HL-60 (cell line): Measurements from ENCODE around the gene ENOX1.

ENCODE experiments used
- DNase-seq, 2 experiments: peaks; one replicate each; pipeline ENCODE4 v3.0.0-alpha.2; 2010 to 2020; ENCODE audit warnings: low read depth in 1 of 2, low spot score in 1 of 2
- H3K27ac ChIP-seq: fragments of 250-450 bp; sonication (Bioruptor Pico); replicated peaks from 2 replicates; pipeline ENCODE4 v1.5.1; 2020; ENCODE audit warnings: mild to moderate bottlenecking, moderate library complexity
- H3K27me3 ChIP-seq: fragments of 250-450 bp; sonication (Bioruptor Pico); 2 replicates; pipeline ENCODE4 v1.5.1; 2021; ENCODE audit warnings: mild to moderate bottlenecking, moderate library complexity; ENCODE audit not compliant: insufficient read depth, poor library complexity, severe bottlenecking
- H3K4me3 ChIP-seq: replicated peaks from 2 replicates; pipeline ENCODE4 v1.5.1; 2011; ENCODE audit warnings: mild to moderate bottlenecking, control low read depth, low read length; ENCODE audit not compliant: insufficient read depth
- GABPA ChIP-seq: IDR thresholded peaks from 2 replicates; pipeline ENCODE4 v1.6.1; 2012; ENCODE audit warnings: low read depth
- POLR2AphosphoS5 ChIP-seq: IDR thresholded peaks from 2 replicates; pipeline ENCODE4 v1.6.1; 2012; ENCODE audit warnings: low read depth
- SPI1 ChIP-seq: IDR thresholded peaks from 2 replicates; pipeline ENCODE4 v1.6.1; 2012; ENCODE audit warnings: low read depth, mild to moderate bottlenecking, borderline replicate concordance
- TF ChIP-seq, protein P1 (sequence below): IDR thresholded peaks from 2 replicates; pipeline ENCODE4 v1.6.1; 2012; ENCODE audit warnings: low read depth; ENCODE audit not compliant: insufficient replicate concordance
- TF ChIP-seq, protein P2 (sequence below): IDR thresholded peaks from one replicate; pipeline ENCODE4 v1.5.1; 2011; ENCODE audit warnings: low read length, control low read depth, inconsistent platforms; ENCODE audit not compliant: insufficient read depth

The ENOX1 gene

GRCh38 chr13:43200736-43201135 lies 586.0 kb downstream of the ENOX1 start:
- DNase-seq: no peak
- H3K27ac ChIP-seq: no peak overlapping the region
- H3K27me3 ChIP-seq: no peaks in the 10 kb centered on the region
- no peak overlapping the region for H3K4me3 ChIP-seq
- TF ChIP-seq GABPA: no peak
- TF ChIP-seq, protein P1, sequence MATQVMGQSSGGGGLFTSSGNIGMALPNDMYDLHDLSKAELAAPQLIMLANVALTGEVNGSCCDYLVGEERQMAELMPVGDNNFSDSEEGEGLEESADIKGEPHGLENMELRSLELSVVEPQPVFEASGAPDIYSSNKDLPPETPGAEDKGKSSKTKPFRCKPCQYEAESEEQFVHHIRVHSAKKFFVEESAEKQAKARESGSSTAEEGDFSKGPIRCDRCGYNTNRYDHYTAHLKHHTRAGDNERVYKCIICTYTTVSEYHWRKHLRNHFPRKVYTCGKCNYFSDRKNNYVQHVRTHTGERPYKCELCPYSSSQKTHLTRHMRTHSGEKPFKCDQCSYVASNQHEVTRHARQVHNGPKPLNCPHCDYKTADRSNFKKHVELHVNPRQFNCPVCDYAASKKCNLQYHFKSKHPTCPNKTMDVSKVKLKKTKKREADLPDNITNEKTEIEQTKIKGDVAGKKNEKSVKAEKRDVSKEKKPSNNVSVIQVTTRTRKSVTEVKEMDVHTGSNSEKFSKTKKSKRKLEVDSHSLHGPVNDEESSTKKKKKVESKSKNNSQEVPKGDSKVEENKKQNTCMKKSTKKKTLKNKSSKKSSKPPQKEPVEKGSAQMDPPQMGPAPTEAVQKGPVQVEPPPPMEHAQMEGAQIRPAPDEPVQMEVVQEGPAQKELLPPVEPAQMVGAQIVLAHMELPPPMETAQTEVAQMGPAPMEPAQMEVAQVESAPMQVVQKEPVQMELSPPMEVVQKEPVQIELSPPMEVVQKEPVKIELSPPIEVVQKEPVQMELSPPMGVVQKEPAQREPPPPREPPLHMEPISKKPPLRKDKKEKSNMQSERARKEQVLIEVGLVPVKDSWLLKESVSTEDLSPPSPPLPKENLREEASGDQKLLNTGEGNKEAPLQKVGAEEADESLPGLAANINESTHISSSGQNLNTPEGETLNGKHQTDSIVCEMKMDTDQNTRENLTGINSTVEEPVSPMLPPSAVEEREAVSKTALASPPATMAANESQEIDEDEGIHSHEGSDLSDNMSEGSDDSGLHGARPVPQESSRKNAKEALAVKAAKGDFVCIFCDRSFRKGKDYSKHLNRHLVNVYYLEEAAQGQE: no peak
- TF ChIP-seq, protein P2, sequence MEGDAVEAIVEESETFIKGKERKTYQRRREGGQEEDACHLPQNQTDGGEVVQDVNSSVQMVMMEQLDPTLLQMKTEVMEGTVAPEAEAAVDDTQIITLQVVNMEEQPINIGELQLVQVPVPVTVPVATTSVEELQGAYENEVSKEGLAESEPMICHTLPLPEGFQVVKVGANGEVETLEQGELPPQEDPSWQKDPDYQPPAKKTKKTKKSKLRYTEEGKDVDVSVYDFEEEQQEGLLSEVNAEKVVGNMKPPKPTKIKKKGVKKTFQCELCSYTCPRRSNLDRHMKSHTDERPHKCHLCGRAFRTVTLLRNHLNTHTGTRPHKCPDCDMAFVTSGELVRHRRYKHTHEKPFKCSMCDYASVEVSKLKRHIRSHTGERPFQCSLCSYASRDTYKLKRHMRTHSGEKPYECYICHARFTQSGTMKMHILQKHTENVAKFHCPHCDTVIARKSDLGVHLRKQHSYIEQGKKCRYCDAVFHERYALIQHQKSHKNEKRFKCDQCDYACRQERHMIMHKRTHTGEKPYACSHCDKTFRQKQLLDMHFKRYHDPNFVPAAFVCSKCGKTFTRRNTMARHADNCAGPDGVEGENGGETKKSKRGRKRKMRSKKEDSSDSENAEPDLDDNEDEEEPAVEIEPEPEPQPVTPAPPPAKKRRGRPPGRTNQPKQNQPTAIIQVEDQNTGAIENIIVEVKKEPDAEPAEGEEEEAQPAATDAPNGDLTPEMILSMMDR: no peak
- no peak for TF ChIP-seq SPI1
- TF ChIP-seq POLR2AphosphoS5: no peak

GRCh38 chr13:43200307-43200706 lies 586.5 kb downstream of the ENOX1 start:
- no peak for DNase-seq
- H3K27me3 ChIP-seq: no peaks in the 10 kb centered on the region
- no peak overlapping the region for H3K4me3 ChIP-seq
- H3K27ac ChIP-seq: no peak overlapping the region
- TF ChIP-seq, protein P2: no peak
- no peak for TF ChIP-seq POLR2AphosphoS5
- TF ChIP-seq, protein P1: no peak

- Histone ChIP-seq H3K27ac (no peak overlapping the region), H3K4me3 (no peak overlapping the region), H3K27me3 (no peaks in the 10 kb centered on the region)
- no peak for DNase-seq
- TF ChIP-seq, protein P2: no peak
- TF ChIP-seq GABPA (no peak), POLR2AphosphoS5 (no peak), SPI1 (no peak)
- TF ChIP-seq, protein P1: no peak
These were observed 589.9 kb downstream of the ENOX1 start for GRCh38 chr13:43196750-43197370.
